Activated CD4-positive, alpha-beta memory T cell treated with anti-CD3 and anti-CD28 coated beads for 36 hours (primary cell): ENCODE data around the gene KCNB1. TPM values are rescaled to one million over a fixed set of nuclear protein-coding genes. Genes with fewer than 3 reads are reported as not detected.

Experiments used
- CTCF ChIA-PET: fragments of 350-600 bp; sonication (Branson Sonifier 250); formaldehyde crosslinking; loops from one replicate; lab custom pipeline; 2021; ENCODE audit warnings: antibody characterized with exemption, inconsistent platforms; lab: Charles Lee
- POLR2A ChIA-PET: fragments of 350-600 bp; sonication (Branson Sonifier 250); formaldehyde crosslinking; loops from one replicate; lab custom pipeline; 2021; ENCODE audit warnings: antibody characterized with exemption; lab: Charles Lee
- DNase-seq: peaks from one replicate; pipeline ENCODE4 v3.0.0-alpha.2; 2020
- H3K27ac Mint-ChIP-seq: one replicate; pipeline ENCODE4 v1.8.0; 2021; ENCODE audit warnings: mixed read lengths
- H3K27me3 Mint-ChIP-seq: one replicate; pipeline ENCODE4 v1.8.0; 2021; ENCODE audit warnings: mixed read lengths
- H3K36me3 Mint-ChIP-seq: one replicate; pipeline ENCODE4 v1.8.0; 2021; ENCODE audit warnings: mixed read lengths
- H3K4me1 Mint-ChIP-seq: one replicate; pipeline ENCODE4 v1.8.0; 2021; ENCODE audit warnings: low read depth, mixed read lengths
- H3K4me3 Mint-ChIP-seq: one replicate; pipeline ENCODE4 v1.8.0; 2021; ENCODE audit warnings: mild to moderate bottlenecking, mixed read lengths
- H3K9me3 Mint-ChIP-seq: one replicate; pipeline ENCODE4 v1.8.0; 2021; ENCODE audit warnings: mixed read lengths
- intact Hi-C: fragments of 100-400 bp; cut with micrococcal nuclease; formaldehyde crosslinking; loops from one replicate; pipeline ENCODE4 v1.15.1; 2023
- total RNA-seq, 2 experiments: library from RNA; stranded (reverse); gene quantifications; one replicate each; pipeline ENCODE4 v1.2.3, GENCODE V29; 2021

KCNB1 gene
- total RNA-seq, 2 experiments from 2014 or later = not detected

DNA sequence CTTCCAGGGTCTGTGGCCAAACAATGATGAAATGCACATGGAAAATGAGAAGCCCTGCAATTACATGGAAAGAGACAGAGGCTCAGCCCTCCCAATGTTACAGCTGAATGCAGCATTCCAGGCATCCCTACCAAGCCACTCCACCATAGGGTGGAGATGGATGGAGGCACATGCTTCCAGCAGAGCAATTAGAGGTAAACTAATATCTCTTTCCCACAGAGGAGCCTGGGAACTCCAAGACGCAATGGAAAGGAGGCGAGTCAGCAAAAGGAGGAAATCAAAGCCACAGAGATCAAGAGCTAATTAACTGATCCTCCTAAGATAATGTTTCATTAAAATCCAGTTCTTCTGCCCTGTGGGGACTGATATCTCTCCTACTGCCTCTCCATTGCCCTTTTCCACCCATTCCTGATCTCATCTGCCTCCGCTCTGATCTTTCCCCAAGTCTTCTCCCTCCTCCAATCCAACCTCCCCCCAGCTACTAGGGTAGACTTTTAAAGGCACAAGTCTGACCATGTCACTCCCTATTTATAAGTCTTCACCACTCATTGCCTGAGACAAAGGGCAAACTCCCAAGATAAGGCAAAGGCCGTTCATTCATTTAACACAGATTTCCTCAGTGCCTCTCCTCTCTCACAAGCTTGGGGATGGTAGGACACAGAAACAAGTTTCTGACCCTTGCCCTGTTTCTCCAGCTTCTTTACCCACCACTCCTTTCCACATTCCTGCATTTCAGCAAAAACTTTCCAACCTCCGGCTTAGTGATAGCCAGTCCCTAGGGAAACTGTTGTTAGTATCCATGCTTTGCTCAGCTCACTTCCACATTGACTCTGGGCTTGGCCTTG is 14.3 kb upstream of the KCNB1 start:
- intact Hi-C loops = no loop called here
- H3K4me1 Mint-ChIP-seq = no peaks in the 10 kb centered on the region
- no peaks in the 10 kb centered on the region for H3K9me3 Mint-ChIP-seq
- H3K27me3 Mint-ChIP-seq = peaks cover 16% of the 10 kb centered on the region
- no peak overlapping the region for H3K27ac Mint-ChIP-seq
- no peaks in the 10 kb centered on the region for H3K36me3 Mint-ChIP-seq
- H3K4me3 Mint-ChIP-seq = no peak overlapping the region
- CTCF ChIA-PET = interaction anchor here (0.6 to 1.2 kb wide), 2 partner anchors 13 to 33 kb away, joined by 3 to 6 read pairs; no protein-coding TSS in a partner anchor
- POLR2A ChIA-PET = no interaction called here
- no peak for DNase-seq

GRCh38 chr20:49496043-49496442 is 13.6 kb upstream of the KCNB1 start:
- Mint-ChIP-seq H3K9me3 (no peaks in the 10 kb centered on the region), H3K4me3 (no peak overlapping the region), H3K36me3 (no peaks in the 10 kb centered on the region), H3K27ac (no peak overlapping the region), H3K27me3 (peaks cover 16% of the 10 kb centered on the region), H3K4me1 (no peaks in the 10 kb centered on the region)
- intact Hi-C loops = no loop called here
- POLR2A ChIA-PET = no interaction called here
- no peak for DNase-seq
- CTCF ChIA-PET = interaction anchor here (1.2 kb wide), 1 partner anchor 12 kb away, joined by 6 read pairs; no protein-coding TSS in a partner anchor

- ChIA-PET CTCF (interaction anchor here (1.0 kb wide), 1 partner anchor 13 kb away, joined by 3 read pairs; no protein-coding TSS in a partner anchor), POLR2A (no interaction called here)
- H3K36me3 Mint-ChIP-seq = no peaks in the 10 kb centered on the region
- DNase-seq = no peak
- peaks cover 44% of the 10 kb centered on the region for H3K27me3 Mint-ChIP-seq
- intact Hi-C loops = no loop called here
- H3K4me3 Mint-ChIP-seq = no peak overlapping the region
- H3K9me3 Mint-ChIP-seq = peaks cover 6% of the 10 kb centered on the region
- H3K4me1 Mint-ChIP-seq = no peaks in the 10 kb centered on the region
- H3K27ac Mint-ChIP-seq = no peak overlapping the region
Measured at GRCh38 chr20:49490689-49491088, 8.2 kb upstream of the KCNB1 start.

DNA sequence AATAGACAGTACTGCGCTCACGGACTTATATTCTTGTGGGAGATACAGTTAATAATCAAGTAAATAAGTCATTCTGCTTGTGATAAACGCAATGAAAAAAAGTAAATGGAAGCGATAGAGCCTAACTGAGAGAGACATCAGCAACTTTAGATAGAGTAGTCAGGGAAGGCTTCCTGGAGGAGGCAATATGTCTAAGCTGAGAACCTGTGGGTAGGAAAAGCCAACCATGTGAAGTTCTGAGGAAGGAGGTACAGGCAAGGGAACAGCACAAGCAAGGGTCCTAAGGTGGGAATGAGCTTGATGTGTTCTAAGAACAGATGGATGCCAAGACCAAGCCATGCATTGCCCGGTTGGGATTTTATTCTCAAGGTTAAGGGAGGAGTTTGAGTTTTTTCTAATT is 7.2 kb upstream of the KCNB1 start:
- Mint-ChIP-seq H3K9me3 (peaks cover 6% of the 10 kb centered on the region), H3K27ac (no peak overlapping the region), H3K4me1 (no peaks in the 10 kb centered on the region), H3K4me3 (no peak overlapping the region), H3K27me3 (peaks cover 49% of the 10 kb centered on the region), H3K36me3 (no peaks in the 10 kb centered on the region)
- ChIA-PET CTCF (no interaction called here), POLR2A (no interaction called here)
- intact Hi-C loops = no loop called here
- DNase-seq = no peak

DNA sequence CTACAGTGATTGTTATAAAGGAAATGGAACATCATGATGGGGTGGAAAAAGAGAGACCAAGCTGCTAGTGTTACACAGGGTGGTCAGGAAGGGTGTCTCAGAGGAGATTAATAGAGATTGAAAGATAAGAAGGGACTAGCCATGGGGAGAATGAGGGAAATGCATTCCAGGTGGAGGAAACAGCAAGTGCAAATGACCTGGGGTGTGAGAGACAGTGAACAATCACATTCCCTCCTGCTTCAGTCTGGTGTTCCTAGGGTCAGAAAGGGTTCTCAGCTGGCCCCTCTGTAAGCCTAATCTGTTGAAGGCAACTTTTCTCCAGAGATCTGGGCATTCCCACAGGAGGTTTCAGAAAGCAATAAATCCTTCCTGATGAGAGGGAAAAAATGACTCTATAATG is 3.6 kb upstream of the KCNB1 start:
- DNase-seq = no peak
- intact Hi-C loops = no loop called here
- no peaks in the 10 kb centered on the region for H3K36me3 Mint-ChIP-seq
- POLR2A ChIA-PET = no interaction called here
- H3K27me3 Mint-ChIP-seq = peaks cover 59% of the 10 kb centered on the region
- H3K27ac Mint-ChIP-seq = no peak overlapping the region
- peaks cover 4% of the 10 kb centered on the region for H3K4me1 Mint-ChIP-seq
- CTCF ChIA-PET = interaction anchor here (1.1 to 3.1 kb wide), 3 partner anchors 23 to 122 kb away, joined by 3 to 25 read pairs (median 10); no protein-coding TSS in a partner anchor
- H3K9me3 Mint-ChIP-seq = peaks cover 6% of the 10 kb centered on the region
- H3K4me3 Mint-ChIP-seq = no peak overlapping the region

DNA sequence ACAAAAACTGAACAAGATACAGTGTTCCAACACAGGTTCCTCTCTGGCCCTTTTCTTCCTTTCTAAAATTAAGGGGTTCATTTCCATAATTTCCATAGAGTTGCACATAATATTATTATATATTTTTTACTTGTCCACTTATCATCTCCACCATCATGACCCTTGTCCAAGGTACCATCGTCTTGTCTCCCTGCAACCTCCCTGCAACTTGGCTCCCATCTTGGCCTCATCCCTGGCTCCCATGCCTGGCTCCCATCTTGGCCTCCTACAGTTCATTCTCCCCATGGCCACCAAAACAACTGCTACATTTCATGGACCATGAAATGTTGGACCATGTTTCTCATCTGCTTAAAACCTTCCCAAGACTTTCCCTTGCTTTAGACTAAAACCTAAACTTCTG is 3.1 kb upstream of the KCNB1 start:
- ChIA-PET CTCF (interaction anchor here (0.7 to 3.1 kb wide), 8 partner anchors 24 to 612 kb away, joined by 3 to 59 read pairs (median 10); no protein-coding TSS in a partner anchor), POLR2A (no interaction called here)
- no peak for DNase-seq
- Mint-ChIP-seq H3K4me3 (no peak overlapping the region), H3K27me3 (peaks cover 62% of the 10 kb centered on the region), H3K9me3 (peaks cover 6% of the 10 kb centered on the region), H3K4me1 (peaks cover 4% of the 10 kb centered on the region), H3K27ac (no peak overlapping the region), H3K36me3 (no peaks in the 10 kb centered on the region)
- intact Hi-C loops = loop anchor here (2.0 kb wide), 1 partner anchor 151 kb away; no protein-coding TSS in a partner anchor

DNA sequence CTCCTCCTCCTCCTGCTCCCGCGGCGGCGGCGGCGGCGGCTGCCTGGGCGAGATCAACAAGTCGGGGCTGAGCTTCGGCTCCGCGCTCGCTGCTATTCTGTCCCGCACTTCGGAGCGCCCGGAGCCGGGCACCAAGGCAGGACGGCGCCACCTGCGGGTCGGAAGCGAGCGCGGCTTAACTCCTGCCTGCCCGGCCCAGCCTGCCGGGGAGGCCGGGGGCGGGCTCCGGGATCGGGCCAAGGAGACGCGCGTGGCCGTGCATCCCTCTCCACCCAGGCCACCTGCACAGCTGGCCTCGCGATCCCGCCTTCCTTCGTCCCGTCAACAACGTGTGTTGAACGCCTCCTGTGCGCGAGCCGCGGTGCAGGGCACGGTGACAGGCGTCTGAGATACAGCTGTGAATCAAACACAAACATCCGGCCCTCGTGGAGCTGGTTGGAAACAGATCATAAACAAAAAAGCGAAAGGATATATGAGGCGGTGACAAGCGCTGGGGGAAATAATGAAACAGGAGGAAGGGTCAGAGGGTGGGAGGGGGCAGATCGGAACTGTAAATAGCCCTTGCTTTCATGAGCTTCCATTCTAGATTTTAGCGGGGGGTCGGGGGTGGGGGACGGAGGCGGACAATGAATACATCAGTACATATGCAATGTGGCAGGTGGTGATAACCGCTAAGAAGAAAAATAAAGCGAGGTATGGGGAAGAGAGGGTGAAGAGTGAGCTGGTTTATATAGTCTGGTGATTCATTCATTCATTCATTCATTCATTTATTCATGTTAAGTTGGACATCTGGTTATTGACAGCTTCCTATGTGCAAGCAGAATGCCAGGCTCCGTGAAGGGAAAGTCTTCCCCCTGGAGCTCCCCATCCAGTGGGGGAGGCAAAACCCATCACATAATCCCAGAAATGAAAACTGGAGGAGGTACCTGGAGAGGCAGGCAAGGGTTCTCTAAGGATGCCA is 2.0 kb upstream of the KCNB1 start:
- CTCF ChIA-PET = interaction anchor here (0.5 to 3.1 kb wide), 47 partner anchors 8 to 239 kb away, joined by 3 to 59 read pairs (median 4); no protein-coding TSS in a partner anchor
- DNase-seq = peak; percentile 80
- no peaks in the 10 kb centered on the region for H3K36me3 Mint-ChIP-seq
- H3K9me3 Mint-ChIP-seq = peaks cover 4% of the 10 kb centered on the region
- H3K27ac Mint-ChIP-seq = no peak overlapping the region
- peaks cover 60% of the 10 kb centered on the region for H3K27me3 Mint-ChIP-seq
- POLR2A ChIA-PET = no interaction called here
- H3K4me1 Mint-ChIP-seq = peaks cover 4% of the 10 kb centered on the region
- intact Hi-C loops = loop anchor here (1.0 to 5.0 kb wide), 3 partner anchors 50 to 150 kb away; no protein-coding TSS in a partner anchor
- H3K4me3 Mint-ChIP-seq = peak overlapping the region; percentile 61

DNA sequence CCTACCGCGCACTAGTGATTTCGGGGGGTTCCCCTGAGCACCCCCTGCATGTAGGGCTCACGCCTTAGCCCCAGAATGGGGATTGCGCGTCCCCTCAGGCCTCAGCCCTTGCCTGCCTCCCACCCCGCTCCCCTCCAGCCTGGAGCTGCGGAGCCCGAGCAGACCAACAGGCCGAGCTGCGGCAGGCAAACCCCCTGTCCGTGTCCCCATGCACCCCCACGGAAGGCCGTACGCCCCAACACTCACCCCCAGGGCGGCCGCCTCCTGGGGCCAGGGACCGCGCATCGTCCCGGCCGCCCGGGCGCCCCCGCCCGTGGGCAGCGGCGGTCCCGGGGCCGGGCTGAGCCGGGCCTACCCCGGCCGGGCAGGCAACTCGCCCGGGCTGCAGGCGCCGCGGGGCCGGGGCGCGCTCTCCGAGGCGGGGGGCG is 1.2 kb upstream of the KCNB1 start:
- Mint-ChIP-seq H3K4me1 (peaks cover 4% of the 10 kb centered on the region), H3K4me3 (no peak overlapping the region), H3K9me3 (no peaks in the 10 kb centered on the region), H3K36me3 (no peaks in the 10 kb centered on the region), H3K27me3 (peaks cover 59% of the 10 kb centered on the region), H3K27ac (no peak overlapping the region)
- ChIA-PET POLR2A (no interaction called here), CTCF (interaction anchor here (0.5 to 3.1 kb wide), 34 partner anchors 9 to 238 kb away, joined by 3 to 59 read pairs (median 4); no protein-coding TSS in a partner anchor)
- intact Hi-C loops = loop anchor here (1.0 to 5.0 kb wide), 3 partner anchors 51 to 149 kb away; no protein-coding TSS in a partner anchor
- DNase-seq = no peak

- Mint-ChIP-seq H3K9me3 (no peaks in the 10 kb centered on the region), H3K36me3 (no peaks in the 10 kb centered on the region), H3K27ac (no peak overlapping the region), H3K27me3 (peaks cover 59% of the 10 kb centered on the region), H3K4me1 (peaks cover 4% of the 10 kb centered on the region), H3K4me3 (no peak overlapping the region)
- intact Hi-C loops = loop anchor here (5.0 kb wide), 1 partner anchor 96 kb away; no protein-coding TSS in a partner anchor
- POLR2A ChIA-PET = no interaction called here
- CTCF ChIA-PET = interaction anchor here (0.7 to 3.1 kb wide), 12 partner anchors 8 to 1508 kb away, joined by 3 to 59 read pairs (median 4); no protein-coding TSS in a partner anchor
- no peak for DNase-seq
Measured at GRCh38 chr20:49483018-49483695, 689 bp upstream of the KCNB1 start.

- Mint-ChIP-seq H3K4me3 (no peak overlapping the region), H3K4me1 (peaks cover 4% of the 10 kb centered on the region), H3K27me3 (peaks cover 53% of the 10 kb centered on the region), H3K36me3 (no peaks in the 10 kb centered on the region), H3K9me3 (no peaks in the 10 kb centered on the region), H3K27ac (no peak overlapping the region)
- intact Hi-C loops = loop anchor here (5.0 kb wide), 1 partner anchor 95 kb away; no protein-coding TSS in a partner anchor
- DNase-seq = no peak
- POLR2A ChIA-PET = no interaction called here
- CTCF ChIA-PET = interaction anchor here (1.6 kb wide), 1 partner anchor 149 kb away, joined by 3 read pairs; no protein-coding TSS in a partner anchor
Measured at GRCh38 chr20:49482173-49482572, 295 bp downstream of the KCNB1 start.

DNA sequence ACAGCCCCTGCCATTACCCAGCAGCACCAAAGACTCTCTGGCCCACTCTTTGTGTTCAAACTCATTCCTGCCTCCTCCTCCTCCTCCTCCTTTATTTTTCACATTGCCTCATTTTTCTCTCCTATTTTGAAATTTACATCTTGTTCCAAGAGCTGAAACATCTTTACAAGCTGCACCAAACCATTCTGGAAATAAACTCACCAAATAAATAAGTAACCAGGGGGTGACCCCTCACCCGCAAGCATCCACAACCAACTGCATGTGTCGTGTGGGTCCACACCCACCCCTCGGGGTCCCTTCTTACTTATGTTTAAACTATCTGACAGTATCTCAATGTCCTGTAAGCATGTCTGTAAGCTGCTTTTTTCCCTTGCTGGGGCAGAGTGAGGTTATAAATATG is 1.4 kb downstream of the KCNB1 start:
- no peaks in the 10 kb centered on the region for H3K36me3 Mint-ChIP-seq
- no peak overlapping the region for H3K27ac Mint-ChIP-seq
- intact Hi-C loops = loop anchor here (5.0 kb wide), 1 partner anchor 94 kb away; no protein-coding TSS in a partner anchor
- H3K4me3 Mint-ChIP-seq = no peak overlapping the region
- ChIA-PET POLR2A (no interaction called here), CTCF (no interaction called here)
- peaks cover 4% of the 10 kb centered on the region for H3K4me1 Mint-ChIP-seq
- no peaks in the 10 kb centered on the region for H3K9me3 Mint-ChIP-seq
- DNase-seq = no peak
- peaks cover 44% of the 10 kb centered on the region for H3K27me3 Mint-ChIP-seq
